HepG2 (cell line): Measurements from ENCODE around the gene MOV10L1. TPM values are rescaled to one million over a fixed set of nuclear protein-coding genes. Genes with fewer than 3 reads are reported as not detected.

Source experiments
- BRF2 ChIP-seq: sonication (generic); formaldehyde crosslinking; IDR thresholded peaks from 2 replicates; pipeline ENCODE4 v1.8.1; 2022; ENCODE audit warnings: mild to moderate bottlenecking, missing genetic modification reagents
- FOXK1 ChIP-seq: sonication (generic); formaldehyde crosslinking; IDR thresholded peaks from 2 replicates; pipeline ENCODE4 v1.4.0; 2020; ENCODE audit warnings: low read depth, missing genetic modification reagents, borderline replicate concordance
- PHF20 ChIP-seq: sonication (generic); formaldehyde crosslinking; IDR thresholded peaks from 2 replicates; pipeline ENCODE4 v1.5.0; 2020; ENCODE audit warnings: mild to moderate bottlenecking, missing genetic modification reagents
- REL ChIP-seq: sonication (generic); formaldehyde crosslinking; conservative IDR thresholded peaks from 2 replicates; pipeline ENCODE4 v1.8.0; 2022; ENCODE audit warnings: mild to moderate bottlenecking, missing genetic modification reagents, moderate library complexity
- SIN3A ChIP-seq: IDR thresholded peaks from 2 replicates; pipeline ENCODE4 v1.6.1; 2011; ENCODE audit warnings: low read depth, mild to moderate bottlenecking, control low read depth, low read length, borderline replicate concordance
- ZBTB4 ChIP-seq: sonication (generic); formaldehyde crosslinking; IDR thresholded peaks from 2 replicates; pipeline ENCODE4 v1.4.0; 2020; ENCODE audit warnings: missing genetic modification reagents, mild to moderate bottlenecking, borderline replicate concordance
- ZBTB7B ChIP-seq: sonication (generic); formaldehyde crosslinking; IDR thresholded peaks from 2 replicates; pipeline ENCODE4 v1.4.0; 2020; ENCODE audit warnings: missing genetic modification reagents
- ZFX ChIP-seq: sonication (generic); formaldehyde crosslinking; IDR thresholded peaks from 2 replicates; pipeline ENCODE4 v1.4.0; 2020; ENCODE audit warnings: mild to moderate bottlenecking, low read depth, missing genetic modification reagents, moderate library complexity
- ZNF350 ChIP-seq: sonication (generic); formaldehyde crosslinking; IDR thresholded peaks from 2 replicates; pipeline ENCODE4 v1.4.0; 2020; ENCODE audit warnings: mild to moderate bottlenecking, low read depth, missing genetic modification reagents, borderline replicate concordance
- ZNF484 ChIP-seq: sonication (generic); formaldehyde crosslinking; IDR thresholded peaks from 2 replicates; pipeline ENCODE4 v1.5.1; 2020; ENCODE audit warnings: mild to moderate bottlenecking, low read depth, missing genetic modification reagents, borderline replicate concordance
- ZNF687 ChIP-seq: sonication (generic); formaldehyde crosslinking; IDR thresholded peaks from 2 replicates; pipeline ENCODE4 v1.5.1; 2020; ENCODE audit warnings: mild to moderate bottlenecking, missing genetic modification reagents, moderate library complexity
- ZNF740 ChIP-seq: sonication (generic); formaldehyde crosslinking; IDR thresholded peaks from 2 replicates; pipeline ENCODE4 v1.4.0; 2020; ENCODE audit warnings: missing genetic modification reagents
- polyA plus RNA-seq, 8 experiments: library from polyadenylated mRNA; depleted of rRNA in 3 of 8; stranded (reverse) in 7 of 8; unstranded in 1 of 8; fragments of >200 nt; fragmentation: Illumina TruSeq in 4 of 8; extraction: Trizol in 4 of 8; gene quantifications; 2 replicates each; pipeline versions ENCODE4 v1.2.1 to v1.2.3, GENCODE V29; 2011 to 2016; ENCODE audit warnings: low read depth in 4 of 8, missing spikeins in 1 of 8, mixed read lengths in 1 of 8; ENCODE audit not compliant: insufficient read depth in 1 of 8
- total RNA-seq, 5 experiments: library from RNA; depleted of rRNA; stranded (reverse); fragments of >200 nt; fragmentation: Illumina TruSeq; extraction: Trizol; gene quantifications; 2 replicates each; pipeline ENCODE4 v1.2.3, GENCODE V29; 2016; ENCODE audit warnings: low read depth in 1 of 5
- TF ChIP-seq, protein P1 (sequence below): sonication (generic); formaldehyde crosslinking; IDR thresholded peaks from 2 replicates; pipeline ENCODE4 v1.4.0; 2020; ENCODE audit warnings: missing genetic modification reagents
- TF ChIP-seq, protein P2 (sequence below): sonication (generic); formaldehyde crosslinking; conservative IDR thresholded peaks from 2 replicates; pipeline ENCODE4 v1.8.0; 2022; ENCODE audit warnings: mild to moderate bottlenecking, moderate library complexity, missing genetic modification reagents

The MOV10L1 gene
- total and polyA plus RNA-seq, 2 of the 13 experiments (the other 11 are each of a cell fraction or from before 2014, with no cell fraction given), result 0.11 to 0.12 TPM

DNA sequence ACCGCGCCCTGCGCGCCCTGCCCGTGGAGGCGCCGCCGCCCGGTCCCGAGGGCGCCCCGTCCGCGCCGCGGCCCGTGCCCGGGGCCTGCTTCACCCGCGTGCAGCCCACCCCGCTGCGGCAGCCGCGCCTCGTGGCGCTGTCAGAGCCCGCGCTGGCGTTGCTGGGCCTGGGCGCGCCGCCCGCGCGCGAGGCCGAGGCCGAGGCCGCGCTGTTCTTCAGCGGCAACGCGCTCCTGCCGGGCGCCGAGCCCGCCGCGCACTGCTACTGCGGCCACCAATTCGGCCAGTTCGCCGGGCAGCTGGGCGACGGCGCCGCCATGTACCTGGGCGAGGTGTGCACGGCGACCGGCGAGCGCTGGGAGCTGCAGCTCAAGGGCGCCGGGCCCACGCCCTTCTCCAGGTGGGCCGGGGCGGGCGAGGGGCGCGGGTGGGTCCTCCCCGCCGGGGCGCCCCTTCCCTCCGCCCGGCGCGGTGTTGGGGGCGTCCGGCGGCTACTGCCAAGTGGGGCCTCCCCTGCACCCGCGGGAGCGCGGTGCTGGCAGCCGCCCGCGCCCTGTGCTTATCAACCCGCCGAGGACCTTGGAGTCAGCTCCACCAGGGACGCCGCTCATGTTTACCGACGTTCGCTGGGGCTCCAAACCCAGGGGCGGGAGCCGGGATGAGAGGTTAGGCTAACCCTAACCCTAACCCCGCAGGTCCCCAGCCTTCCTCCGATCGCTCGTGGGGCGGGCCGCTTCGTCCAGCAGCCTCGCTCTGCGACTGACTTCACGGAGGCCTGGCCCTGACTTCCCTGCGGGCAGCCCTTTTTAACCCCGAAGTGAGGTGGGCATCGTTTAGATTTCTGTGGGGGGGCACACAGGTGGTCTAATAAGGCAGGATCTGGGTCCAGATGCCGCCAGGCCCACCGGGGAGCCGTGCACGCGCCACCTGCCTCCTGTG is 111.7 kb downstream of the MOV10L1 start (continued):
- TF ChIP-seq REL (CRISPR knock-in tag), result no peak
- TF ChIP-seq SIN3A, result peak; percentile 22; the same call in 1 of the 2 replicates
- TF ChIP-seq BRF2 (CRISPR knock-in tag), result no peak
- TF ChIP-seq ZNF740 (CRISPR knock-in tag), result peak; percentile 57; the same call in 1 of the 2 replicates
- TF ChIP-seq ZNF350, result no peak
- no peak for TF ChIP-seq FOXK1 (CRISPR knock-in tag)
- peak; percentile 68 for TF ChIP-seq ZNF687
- no peak for TF ChIP-seq ZBTB7B (CRISPR knock-in tag)
- 0 out of 2 replicates have a peak, but pooled peaks have one; percentile 25 for TF ChIP-seq ZFX (CRISPR knock-in tag)
- no peak for TF ChIP-seq PHF20
- TF ChIP-seq, protein P1, sequence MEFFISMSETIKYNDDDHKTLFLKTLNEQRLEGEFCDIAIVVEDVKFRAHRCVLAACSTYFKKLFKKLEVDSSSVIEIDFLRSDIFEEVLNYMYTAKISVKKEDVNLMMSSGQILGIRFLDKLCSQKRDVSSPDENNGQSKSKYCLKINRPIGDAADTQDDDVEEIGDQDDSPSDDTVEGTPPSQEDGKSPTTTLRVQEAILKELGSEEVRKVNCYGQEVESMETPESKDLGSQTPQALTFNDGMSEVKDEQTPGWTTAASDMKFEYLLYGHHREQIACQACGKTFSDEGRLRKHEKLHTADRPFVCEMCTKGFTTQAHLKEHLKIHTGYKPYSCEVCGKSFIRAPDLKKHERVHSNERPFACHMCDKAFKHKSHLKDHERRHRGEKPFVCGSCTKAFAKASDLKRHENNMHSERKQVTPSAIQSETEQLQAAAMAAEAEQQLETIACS, result 0 out of 2 replicates have a peak, but pooled peaks have one; percentile 16
- TF ChIP-seq ZNF484 (CRISPR knock-in tag), result no peak
- TF ChIP-seq, protein P2, sequence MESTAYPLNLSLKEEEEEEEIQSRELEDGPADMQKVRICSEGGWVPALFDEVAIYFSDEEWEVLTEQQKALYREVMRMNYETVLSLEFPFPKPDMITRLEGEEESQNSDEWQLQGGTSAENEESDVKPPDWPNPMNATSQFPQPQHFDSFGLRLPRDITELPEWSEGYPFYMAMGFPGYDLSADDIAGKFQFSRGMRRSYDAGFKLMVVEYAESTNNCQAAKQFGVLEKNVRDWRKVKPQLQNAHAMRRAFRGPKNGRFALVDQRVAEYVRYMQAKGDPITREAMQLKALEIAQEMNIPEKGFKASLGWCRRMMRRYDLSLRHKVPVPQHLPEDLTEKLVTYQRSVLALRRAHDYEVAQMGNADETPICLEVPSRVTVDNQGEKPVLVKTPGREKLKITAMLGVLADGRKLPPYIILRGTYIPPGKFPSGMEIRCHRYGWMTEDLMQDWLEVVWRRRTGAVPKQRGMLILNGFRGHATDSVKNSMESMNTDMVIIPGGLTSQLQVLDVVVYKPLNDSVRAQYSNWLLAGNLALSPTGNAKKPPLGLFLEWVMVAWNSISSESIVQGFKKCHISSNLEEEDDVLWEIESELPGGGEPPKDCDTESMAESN (CRISPR knock-in tag), result no peak
- TF ChIP-seq ZBTB4, result no peak
